ENCODE measurements around the gene NR2C2. TPM values are rescaled to one million over a fixed set of nuclear protein-coding genes. Genes with fewer than 3 reads are reported as not detected.

NR2C2 gene
- total and polyA plus RNA-seq, 2 of the 13 experiments (the other 11 are each of a cell fraction or from before 2014, with no cell fraction given), result 7.8 to 11.8 TPM

GRCh38 chr3:15079091-15079490, 131.7 kb downstream of the NR2C2 start:
- in situ Hi-C loops (cut with HindIII; ENCODE audit: extremely low pct_ligation_motif_present, low pct_unique_long_range_greater_than_20kb), result no loop called here
- POLR2A ChIA-PET, result no interaction called here
- CTCF ChIA-PET (ENCODE audit: low intra/inter-chr PET ratio, low total read pairs), result no interaction called here
- Histone ChIP-seq H3K9me3 (ENCODE audit: low read length) (no peaks in the 10 kb centered on the region), H3K36me3 (replicated peaks in 1 of 2; ENCODE audit: control insufficient read depth in 1 of 2, insufficient read depth in 2 of 2, low read length in 2 of 2) (peaks cover 41 to 82% of the 10 kb centered on the region in 2 experiments), H3K79me2 (ENCODE audit: insufficient read depth, low read length) (no peaks in the 10 kb centered on the region), H3K27me3 (ENCODE audit: control insufficient read depth in 1 of 2, insufficient read depth in 2 of 2, low read length in 2 of 2) (no peaks in the 10 kb centered on the region), H3K27ac (ENCODE audit: extremely low read length, insufficient read depth, low read length) (no peak overlapping the region), H2AFZ (ENCODE audit: low read length) (no peak overlapping the region), H3K4me1 (ENCODE audit: insufficient read depth, low read length) (peaks cover 14% of the 10 kb centered on the region), H3K9ac (ENCODE audit: insufficient read depth, low read depth, low read length) (no peak overlapping the region), H4K20me1 (ENCODE audit: insufficient read depth, low read length) (no peaks in the 10 kb centered on the region), H3K4me3 (replicated peaks in 1 of 3; ENCODE audit: insufficient read depth in 1 of 3, low read depth in 2 of 3, low read length in 3 of 3) (no peak overlapping the region), H3K4me2 (ENCODE audit: low read depth, low read length) (no peak overlapping the region)
- BruUV-seq (replicated peaks), result no TSS peak
- FAIRE-seq, result no peak
- no peak for DNase-seq (ENCODE audit: low spot score)
- intact Hi-C loops (cut with micrococcal nuclease; ENCODE audit: unreplicated experiment), result no loop called here
- ATAC-seq, result no peak
- 86% methylated on average over 3 of the region's 3 CpGs for WGBS (ENCODE audit: low lambda C conversion rate)
- TF ChIP-seq ZNF766 (CRISPR knock-in tag; IDR thresholded peaks at IDR 0.05; ENCODE audit: borderline replicate concordance) (no peak), NFE2L1 (CRISPR knock-in tag; IDR thresholded peaks at IDR 0.05; ENCODE audit: borderline replicate concordance) (no peak), HNF4A (CRISPR knock-in tag; IDR thresholded peaks at IDR 0.05) (no peak), KLF6 (CRISPR knock-in tag; IDR thresholded peaks at IDR 0.05) (no peak), ARNT2 (CRISPR knock-in tag; IDR thresholded peaks at IDR 0.05; ENCODE audit: low read depth) (no peak), ZBTB40 (IDR thresholded peaks at IDR 0.05) (no peak; the same call in 1 of the 2 replicates), ZBTB40 (CRISPR knock-in tag; IDR thresholded peaks at IDR 0.05) (peak; percentile 40; the same call in 1 of the 2 replicates)
- TF ChIP-seq, protein P1, sequence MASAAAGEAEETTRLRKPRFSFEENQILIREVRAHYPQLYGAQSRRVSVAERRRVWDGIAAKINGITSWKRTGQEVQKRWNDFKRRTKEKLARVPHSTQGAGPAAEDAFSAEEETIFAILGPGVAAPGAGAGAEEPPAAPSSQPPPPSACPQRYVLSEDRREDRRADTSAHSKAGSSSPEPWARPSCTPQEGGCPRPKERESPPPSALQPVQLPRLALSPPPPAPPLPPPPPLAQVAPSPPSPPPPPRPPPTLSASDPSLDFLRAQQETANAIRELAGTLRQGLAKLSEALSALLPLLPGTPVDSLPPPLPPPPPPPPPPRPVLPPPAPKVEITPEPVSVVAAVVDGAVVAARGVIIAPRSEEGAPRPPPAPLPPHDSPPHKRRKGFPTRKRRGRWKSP (CRISPR knock-in tag; IDR thresholded peaks at IDR 0.05), result no peak
